Heart right ventricle (tissue), 16 donors: ENCODE measurements around the gene TRIM54. TPM values are rescaled to one million over a fixed set of nuclear protein-coding genes. Genes with fewer than 3 reads are reported as not detected.

Experiments
- ATAC-seq, 8 donors: fragments of 200-7000 bp; cut with Tn5 transposase; one replicate each; pipeline ENCODE4 v1.9.1; 2020; ENCODE audit warnings: mild to moderate bottlenecking in 8 of 8, moderate library complexity in 8 of 8, moderate number of reproducible peaks in 1 of 8
- DNase-seq, 2 donors: peaks; one replicate each; pipeline ENCODE4 v3.0.0-alpha.2; 2020
- H3K27ac ChIP-seq, 10 donors: fragments of 200-600 bp; sonication (generic) in 2 of 10; one replicate each; pipeline versions ENCODE4 v1.5.0 to v1.8.0; 2020 to 2022; ENCODE audit warnings: mild to moderate bottlenecking in 3 of 10
- H3K27me3 ChIP-seq, 7 donors: fragments of 200-600 bp; one replicate each; pipeline ENCODE4 v1.8.0; 2021 to 2022; ENCODE audit warnings: mild to moderate bottlenecking in 2 of 7
- H3K36me3 ChIP-seq, 9 donors: fragments of 200-600 bp; sonication (generic) in 1 of 9; one replicate each; pipeline versions ENCODE4 v1.5.0 to v1.8.0; 2020 to 2022; ENCODE audit warnings: mild to moderate bottlenecking in 2 of 9
- H3K4me1 ChIP-seq, 9 donors: fragments of 200-600 bp; sonication (generic) in 1 of 9; one replicate each; pipeline versions ENCODE4 v1.5.0 to v1.8.0; 2020 to 2022; ENCODE audit warnings: mild to moderate bottlenecking in 4 of 9
- H3K4me3 ChIP-seq, 10 donors: fragments of 200-600 bp; sonication (generic) in 2 of 10; one replicate each; pipeline versions ENCODE4 v1.5.0 to v1.8.0; 2020 to 2022; ENCODE audit warnings: mild to moderate bottlenecking in 7 of 10, moderate library complexity in 2 of 10
- H3K9me3 ChIP-seq, 11 donors: fragments of 200-600 bp in 10 of 11; sonication (generic) in 2 of 11; one replicate each; pipeline versions ENCODE4 v1.5.0 to v1.8.0; 2013 to 2022; ENCODE audit warnings: mild to moderate bottlenecking in 2 of 11, control low read depth in 1 of 11, moderate library complexity in 1 of 11
- CTCF ChIP-seq, 9 donors: fragments of 200-600 bp; sonication (generic) in 2 of 9; IDR thresholded peaks; one replicate each; pipeline versions ENCODE4 v1.5.0 to v1.8.0; 2021 to 2022; ENCODE audit warnings: antibody characterized with exemption in 9 of 9, mild to moderate bottlenecking in 5 of 9, moderate library complexity in 1 of 9
- WGBS, 2 donors: extraction: QIAGEN DNeasy Blood & Tissue Kit; methylation state at CpG; one replicate each; pipeline ENCODE4 v1.1.7; 2013; ENCODE audit warnings: inconsistent platforms in 1 of 2; 5-methylcytosine and 5-hydroxymethylcytosine counted together
- intact Hi-C, 10 donors: fragments of 100-400 bp; cut with DNase I; formaldehyde crosslinking; loops; one replicate each; pipeline versions ENCODE4 v1.11.1 to v1.14.2; 2022
- polyA plus RNA-seq, 2 donors: library from polyadenylated mRNA; stranded (reverse); fragments of 200-250 nt; gene quantifications; one replicate each; pipeline ENCODE4 v1.2.3, GENCODE V29; 2013
- total RNA-seq, 10 donors: library from RNA; stranded (reverse); fragmentation: NEBNext Ultra II Directional in 3 of 10; extraction: Animal tissue kit (Norgen Biotek cat#: 25700) in 3 of 10; gene quantifications; one replicate each; pipeline versions ENCODE4 v1.2.1 to v1.2.4, GENCODE V29; 2021 to 2023
- donor health status: Arrhythmogenic right ventricular cardiomyopathy.
- donor health status: ischemic (EF 13 %, LVEDD 7.1; RV severe dilation, severe dysfunction).
- donor health status: healthy with polysubstance abuse.
- donor health status: DM: no; HTN: yes; CAD: no.
- donor health status: DM: no; HTN: no; CAD: no.
- donor health status: ischemic (EF 25% LVEDD 6.9; RV normal size, moderate dysfunction).
- donor health status: ischemic (EF 25% LVEDD 5.7; RV mildly dilated, moderate dysfunction).
- donor health status: healthy.
- donor health status: DM: yes; HTN: yes; CAD: no.
- donor health status: Ischemic cardiomyopathy.
- donor health status: ischemic (EF 35%, LVEDD 5.7; RV mildly dilated, moderate dysfunction).
- donor health status: nonischemic (EF 11% LVEDD 7.7; RV severe dilation, severe dysfunction).
- donor health status: DM: yes; HTN: yes; CAD: no.
- donor health status: PGD.
- donor health status: ischemic (EF 29% LVEDD 5.4; RV normal size, mild dysfunction).
- donor health status: nonischemic (EF 23%, LVEDD 6.1; RV moderate dilation, normal function).

TRIM54 gene
- total and polyA plus RNA-seq, 12 donors = 131 to 568 (median 249) TPM

- no peak for TF ChIP-seq CTCF (IDR thresholded peaks at IDR 0.05)
- Histone ChIP-seq H3K4me3 (peak overlapping the region; percentile 29 to 87 (median 76)), H3K36me3 (peaks cover 0 to 38% (median 27%) of the 10 kb centered on the region in 9 donors), H3K4me1 (peaks cover 6 to 41% (median 30%) of the 10 kb centered on the region in 9 donors), H3K27ac (peak overlapping the region; percentile 78 to 98 (median 95)), H3K27me3 (no peaks in the 10 kb centered on the region), H3K9me3 (no peaks in the 10 kb centered on the region)
- peak in 1 of 8 donors; percentile 3 for ATAC-seq
- 21 to 22% methylated on average over 5 of the region's 5 CpGs for WGBS, 2 donors
- DNase-seq = no peak
- intact Hi-C loops = loop anchor here in 5 of 10 donors (2.0 to 5.0 kb wide), 3 partner anchors 33 to 49 kb away; partner anchors contain the start of genes GTF3C2 (in 4 of the 5), EIF2B4 (in 2 of the 5) and SNX17 (in 2 of the 5)
Observed at GRCh38 chr2:27323596-27324285, 41.5 kb downstream of the TRIM54 start.

GRCh38 chr2:27324720-27325119 lies 42.5 kb downstream of the TRIM54 start:
- 92 to 94% methylated on average over 5 of the region's 5 CpGs for WGBS, 2 donors
- Histone ChIP-seq H3K4me3 (no peak overlapping the region), H3K27ac (peak overlapping the region in 6 of 10 donors; percentile 90 to 98 (median 97)), H3K9me3 (no peaks in the 10 kb centered on the region), H3K4me1 (peaks cover 6 to 39% (median 30%) of the 10 kb centered on the region in 9 donors), H3K36me3 (peaks cover 0 to 48% (median 36%) of the 10 kb centered on the region in 9 donors), H3K27me3 (no peaks in the 10 kb centered on the region)
- no peak for ATAC-seq
- TF ChIP-seq CTCF (IDR thresholded peaks at IDR 0.05) = no peak
- intact Hi-C loops = loop anchor here in 3 of 10 donors (5.0 kb wide), 2 partner anchors 33 to 48 kb away; partner anchors contain the start of genes EIF2B4 (in 2 of the 3), SNX17 (in 2 of the 3) and GTF3C2 (in 1 of the 3)
- DNase-seq = no peak

DNA sequence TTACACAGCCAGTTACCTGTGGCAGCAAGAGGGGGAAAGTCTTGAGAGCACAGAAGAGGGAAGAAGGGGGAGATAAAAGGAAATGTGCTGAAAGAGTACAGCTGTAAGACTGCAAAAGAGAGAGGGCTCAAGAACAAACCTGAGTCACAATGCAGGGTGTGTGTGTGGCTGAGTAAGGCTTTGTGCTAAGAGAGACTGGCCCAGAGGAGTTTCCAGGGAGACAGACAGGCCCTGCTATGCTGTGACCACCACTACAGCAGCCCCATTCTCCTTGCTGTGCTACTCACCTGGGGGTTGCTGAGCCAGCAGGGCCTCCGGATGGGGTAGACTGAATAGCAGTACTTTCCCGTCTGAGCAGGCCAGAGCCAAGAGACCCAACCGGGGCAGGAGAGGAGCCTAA lies 53.1 kb downstream of the TRIM54 start:
- Histone ChIP-seq H3K27ac (no peak overlapping the region), H3K4me1 (no peaks in the 10 kb centered on the region), H3K4me3 (no peak overlapping the region), H3K36me3 (peaks cover 0 to 100% (median 71%) of the 10 kb centered on the region in 9 donors), H3K9me3 (no peaks in the 10 kb centered on the region), H3K27me3 (no peaks in the 10 kb centered on the region)
- intact Hi-C loops = no loop called here
- TF ChIP-seq CTCF (IDR thresholded peaks at IDR 0.05) = no peak
- 89 to 94% methylated on average over 3 of the region's 3 CpGs for WGBS, 2 donors
- peak in 1 of 8 donors; percentile 13 for ATAC-seq
- DNase-seq = no peak

DNA sequence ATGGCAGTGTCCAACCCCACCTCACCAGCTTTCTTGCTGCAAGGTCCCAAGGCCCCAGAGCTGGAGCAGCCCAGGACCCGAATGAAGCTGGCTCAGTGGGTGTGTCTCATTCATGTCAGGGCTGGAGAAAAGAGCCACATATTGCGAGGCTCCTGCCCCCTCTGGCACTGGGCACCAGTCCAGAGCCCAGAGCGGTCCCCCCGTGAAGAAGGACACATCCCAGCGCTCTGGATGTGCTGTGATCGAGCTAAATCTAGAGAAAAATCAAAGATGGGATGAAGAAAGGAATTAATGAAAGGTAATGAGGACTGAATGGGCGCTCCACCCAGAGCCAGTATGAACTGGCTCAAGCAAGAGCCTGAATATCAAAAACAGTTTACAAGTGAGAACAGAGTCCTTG lies 53.9 kb downstream of the TRIM54 start:
- H3K27ac ChIP-seq = no peak overlapping the region
- intact Hi-C loops = no loop called here
- H3K4me1 ChIP-seq = no peaks in the 10 kb centered on the region
- no peaks in the 10 kb centered on the region for H3K27me3 ChIP-seq
- DNase-seq (no peak), ATAC-seq (no peak)
- 96 to 98% methylated on average over 7 of the region's 7 CpGs for WGBS, 2 donors
- no peaks in the 10 kb centered on the region for H3K9me3 ChIP-seq
- H3K4me3 ChIP-seq = no peak overlapping the region
- TF ChIP-seq CTCF (IDR thresholded peaks at IDR 0.05) = no peak
- peaks cover 0 to 100% (median 70%) of the 10 kb centered on the region in 9 donors for H3K36me3 ChIP-seq
